Psoas muscle (tissue), 8 donors: ENCODE results near the gene SACM1L. TPM values are rescaled to one million over a fixed set of nuclear protein-coding genes. Genes with fewer than 3 reads are reported as not detected.

Source experiments
- ATAC-seq, 4 donors: fragments of 200-7000 bp; cut with Tn5 transposase; one replicate each; pipeline ENCODE4 v1.9.1; 2020; ENCODE audit warnings: moderate library complexity in 3 of 4, mild to moderate bottlenecking in 2 of 4
- DNase-seq, 2 donors: peaks; one replicate each; pipeline ENCODE4 v3.0.0-alpha.2; 2020
- H3K27ac ChIP-seq: fragments of 200-600 bp; one replicate; pipeline ENCODE4 v1.8.0; 2022
- H3K27me3 ChIP-seq, 3 donors: fragments of 200-600 bp in 1 of 3; one replicate each; pipeline versions ENCODE4 v1.6.1 to v1.8.0; 2013 to 2022; ENCODE audit warnings: low read length in 2 of 3, mild to moderate bottlenecking in 2 of 3, moderate library complexity in 1 of 3; ENCODE audit not compliant: insufficient read depth in 3 of 3
- H3K36me3 ChIP-seq, 2 donors: fragments of 200-600 bp in 1 of 2; one replicate each; pipeline versions ENCODE4 v1.6.1 to v1.8.0; 2013 to 2022; ENCODE audit warnings: low read depth in 1 of 2, mild to moderate bottlenecking in 1 of 2, moderate library complexity in 1 of 2; ENCODE audit not compliant: insufficient read depth in 1 of 2
- H3K4me1 ChIP-seq: fragments of 200-600 bp; one replicate; pipeline ENCODE4 v1.8.0; 2022
- H3K4me3 ChIP-seq: fragments of 200-600 bp; one replicate; pipeline ENCODE4 v1.8.0; 2022; ENCODE audit warnings: mild to moderate bottlenecking
- H3K9me3 ChIP-seq: fragments of 200-600 bp; one replicate; pipeline ENCODE4 v1.8.0; 2022
- CTCF ChIP-seq: fragments of 200-600 bp; IDR thresholded peaks from one replicate; pipeline ENCODE4 v1.8.0; 2022; ENCODE audit warnings: antibody characterized with exemption
- WGBS, 3 donors: extraction: QIAGEN DNeasy Blood & Tissue Kit; methylation state at CpG; one replicate each; pipeline versions ENCODE4 v1.1.6 to v1.1.7; 2013; 5-methylcytosine and 5-hydroxymethylcytosine counted together
- intact Hi-C, 2 donors: fragments of 100-400 bp; cut with DNase I; formaldehyde crosslinking; loops; one replicate each; pipeline versions ENCODE4 v1.11.0 to v1.14.2; 2022
- polyA plus RNA-seq, 3 donors: library from polyadenylated mRNA; stranded (reverse); fragments of 200-250 nt; gene quantifications; one replicate each; pipeline ENCODE4 v1.2.3, GENCODE V29; 2013
- total RNA-seq, 4 donors: library from RNA; stranded (reverse); fragmentation: NEBNext Ultra II Directional in 2 of 4; extraction: Animal tissue kit (Norgen Biotek cat#: 25700) in 2 of 4; gene quantifications; one replicate each; pipeline versions ENCODE4 v1.2.1 to v1.2.4, GENCODE V29; 2021 to 2023
- donor health status: healthy with polysubstance abuse.
- donor health status: DM: no; HTN: no; CAD: no; lungs with moderate emphysema.
- donor health status: Bipolar disorder and iron deficiency.
- donor health status: healthy.
- donor health status: DM: yes; HTN: yes; CAD: no.
- donor health status: DM: no; HTN: no; CAD: no.
- donor health status: DM: no; HTN: no; CAD: no.
- donor health status: DM: yes; HTN: yes; CAD: no.

SACM1L gene
- total and polyA plus RNA-seq, 7 donors, result 7.5 to 18.1 (median 13.8) TPM

GRCh38 chr3:45739991-45740390 is 50.8 kb downstream of the SACM1L start:
- intact Hi-C loops, result no loop called here
- WGBS, 3 donors, result 94 to 99% (median 98%) methylated on average over 2 of the region's 2 CpGs
- no peaks in the 10 kb centered on the region for H3K9me3 ChIP-seq
- peaks cover under 1% of the 10 kb centered on the region for H3K4me1 ChIP-seq
- ATAC-seq (no peak), DNase-seq (no peak)
- H3K27me3 ChIP-seq, result no peaks in the 10 kb centered on the region
- H3K4me3 ChIP-seq, result no peak overlapping the region
- no peak for TF ChIP-seq CTCF
- H3K36me3 ChIP-seq, result peaks cover 21 to 100% of the 10 kb centered on the region in 2 donors
- H3K27ac ChIP-seq, result no peak overlapping the region

- Histone ChIP-seq H3K27ac (no peak overlapping the region), H3K4me3 (no peak overlapping the region), H3K36me3 (peaks cover 16 to 100% of the 10 kb centered on the region in 2 donors), H3K9me3 (no peaks in the 10 kb centered on the region), H3K4me1 (no peaks in the 10 kb centered on the region), H3K27me3 (no peaks in the 10 kb centered on the region)
- TF ChIP-seq CTCF, result no peak
- no peak for ATAC-seq
- intact Hi-C loops, result no loop called here
- no peak for DNase-seq
Observed at GRCh38 chr3:45741247-45741646, 52.1 kb downstream of the SACM1L start.

GRCh38 chr3:45741742-45742460 is 52.7 kb downstream of the SACM1L start:
- H3K9me3 ChIP-seq, result no peaks in the 10 kb centered on the region
- WGBS, 3 donors, result 75 to 85% (median 78%) methylated on average over 6 of the region's 6 CpGs
- DNase-seq (no peak), ATAC-seq (no peak)
- peaks cover 14 to 94% of the 10 kb centered on the region in 2 donors for H3K36me3 ChIP-seq
- H3K4me3 ChIP-seq, result no peak overlapping the region
- TF ChIP-seq CTCF, result no peak
- intact Hi-C loops, result no loop called here
- no peaks in the 10 kb centered on the region for H3K4me1 ChIP-seq
- H3K27ac ChIP-seq, result no peak overlapping the region
- H3K27me3 ChIP-seq, result no peaks in the 10 kb centered on the region

GRCh38 chr3:45742461-45743089 is 53.4 kb downstream of the SACM1L start:
- H3K27ac ChIP-seq, result no peak overlapping the region
- H3K27me3 ChIP-seq, result no peaks in the 10 kb centered on the region
- H3K4me1 ChIP-seq, result no peaks in the 10 kb centered on the region
- no peaks in the 10 kb centered on the region for H3K9me3 ChIP-seq
- WGBS, 3 donors, result 94 to 98% (median 96%) methylated on average over 4 of the region's 4 CpGs
- DNase-seq (no peak), ATAC-seq (no peak)
- intact Hi-C loops, result no loop called here
- no peak for TF ChIP-seq CTCF
- peaks cover 14 to 87% of the 10 kb centered on the region in 2 donors for H3K36me3 ChIP-seq
- H3K4me3 ChIP-seq, result no peak overlapping the region
